Hepatocyte (in vitro differentiated cells): Measurements from ENCODE around the gene ARID1A.

Experiments
- CTCF ChIP-seq: fragments of 200-600 bp; sonication (generic); IDR thresholded peaks from 2 replicates; pipeline ENCODE4 v1.5.1; 2016; ENCODE audit warnings: antibody characterized with exemption, mild to moderate bottlenecking; ENCODE audit not compliant: poor library complexity
- EZH2 ChIP-seq: fragments of 200-600 bp; sonication (generic); IDR thresholded peaks from 2 replicates; pipeline ENCODE4 v1.6.1; 2016; ENCODE audit warnings: antibody characterized with exemption, mild to moderate bottlenecking, borderline replicate concordance

- TF ChIP-seq CTCF (no peak), EZH2 (no peak)
These were observed 28.3 kb downstream of the ARID1A start for GRCh38 chr1:26724118-26724517.
